ENCODE measurements around the gene ITSN2.

The ITSN2 gene

GRCh38 chr2:24162494-24162893, 197.8 kb downstream of the ITSN2 start:
- DNase-seq (ENCODE audit: low read depth) = no peak
- H3K4me3 ChIP-seq (ENCODE audit: low read depth, low read length) = no peak overlapping the region
- no peak for TF ChIP-seq CTCF (IDR thresholded peaks at IDR 0.05; ENCODE audit: control insufficient read depth, extremely low read depth, insufficient read depth)

GRCh38 chr2:24160761-24161160, 199.6 kb downstream of the ITSN2 start:
- TF ChIP-seq CTCF (IDR thresholded peaks at IDR 0.05; ENCODE audit: control insufficient read depth, extremely low read depth, insufficient read depth) = no peak
- H3K4me3 ChIP-seq (ENCODE audit: low read depth, low read length) = no peak overlapping the region
- no peak for DNase-seq (ENCODE audit: low read depth)

- H3K4me3 ChIP-seq (ENCODE audit: low read depth, low read length) = no peak overlapping the region
- TF ChIP-seq CTCF (IDR thresholded peaks at IDR 0.05; ENCODE audit: control insufficient read depth, extremely low read depth, insufficient read depth) = no peak
- no peak for DNase-seq (ENCODE audit: low read depth)
Observed at GRCh38 chr2:24159708-24160107, 200.6 kb downstream of the ITSN2 start.

GRCh38 chr2:24158131-24158530, 202.2 kb downstream of the ITSN2 start:
- no peak for TF ChIP-seq CTCF (IDR thresholded peaks at IDR 0.05; ENCODE audit: control insufficient read depth, extremely low read depth, insufficient read depth)
- DNase-seq (ENCODE audit: low read depth) = no peak
- no peak overlapping the region for H3K4me3 ChIP-seq (ENCODE audit: low read depth, low read length)

- H3K4me3 ChIP-seq (ENCODE audit: low read depth, low read length) = no peak overlapping the region
- DNase-seq (ENCODE audit: low read depth) = no peak
- TF ChIP-seq CTCF (IDR thresholded peaks at IDR 0.05; ENCODE audit: control insufficient read depth, extremely low read depth, insufficient read depth) = no peak
Observed at GRCh38 chr2:24153478-24153877, 206.9 kb downstream of the ITSN2 start.

All from LNCaP clone FGC (cell line).